Right forelimb (tissue), 1 donor: ENCODE results near the gene OLFML2A.
"Not testable (repeated sequence)": the region's sequence is repeated elsewhere in the genome, so short reads cannot be mapped to it uniquely, and the experiment has no call there.

Experiments
- DNase-seq: peaks from one replicate; pipeline ENCODE4 v3.0.0-alpha.2; 2018

The OLFML2A gene

DNA sequence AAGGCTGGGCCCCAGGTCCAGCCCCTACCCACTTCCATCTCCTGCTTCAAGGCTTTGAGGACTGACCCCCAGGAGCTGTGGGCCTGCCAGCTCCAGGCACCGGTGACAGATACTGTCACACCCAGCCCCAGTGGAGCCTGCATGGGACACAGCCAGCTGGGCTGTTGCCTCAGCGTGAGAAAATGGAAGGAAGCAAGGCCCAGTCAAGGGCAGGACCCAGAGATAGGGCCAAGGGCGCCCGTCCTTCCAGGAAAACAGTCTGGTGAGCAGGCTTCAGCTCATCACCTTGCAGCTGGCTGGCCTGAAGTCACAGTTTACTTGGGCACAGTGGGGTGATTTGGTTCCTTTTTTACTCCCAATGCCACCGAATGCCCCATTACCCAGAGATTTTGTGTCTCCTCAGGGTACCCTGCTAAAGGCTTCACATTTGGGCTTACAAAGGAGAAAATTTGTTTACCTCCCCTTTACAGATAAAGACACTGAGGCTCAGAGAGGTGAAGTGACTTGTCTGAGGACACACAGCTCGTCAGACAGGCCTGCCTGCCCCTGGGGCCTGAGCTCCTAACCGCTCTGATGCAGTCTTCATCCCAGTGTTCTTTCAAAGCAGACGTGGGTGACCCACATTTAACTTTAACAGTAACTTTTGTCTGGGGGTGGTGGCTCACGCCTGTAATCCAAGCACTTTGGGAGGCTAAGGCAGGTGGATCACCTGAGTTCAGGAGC, 54.9 kb downstream of the OLFML2A start:
- no peak for DNase-seq

DNA sequence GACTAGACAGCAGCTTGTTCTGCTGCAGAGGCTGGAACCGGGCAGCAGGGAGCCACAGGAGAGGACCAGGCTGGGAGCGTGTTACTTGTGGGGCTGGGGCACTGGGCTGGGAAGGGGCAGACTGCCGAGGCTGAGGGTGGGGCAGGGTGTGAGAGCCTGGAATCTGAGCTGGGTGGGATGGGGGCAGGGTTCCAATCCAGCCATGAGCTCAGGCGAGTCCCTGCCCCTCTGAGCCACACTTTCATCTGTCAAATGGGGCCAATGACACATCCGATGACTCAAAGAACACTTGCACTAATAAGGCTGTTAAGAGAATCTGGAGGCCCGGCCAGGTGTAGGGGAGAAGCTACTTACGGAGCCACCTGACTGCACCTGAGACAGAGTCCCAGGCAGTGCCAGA, 57.7 kb downstream of the OLFML2A start:
- no peak for DNase-seq

DNA sequence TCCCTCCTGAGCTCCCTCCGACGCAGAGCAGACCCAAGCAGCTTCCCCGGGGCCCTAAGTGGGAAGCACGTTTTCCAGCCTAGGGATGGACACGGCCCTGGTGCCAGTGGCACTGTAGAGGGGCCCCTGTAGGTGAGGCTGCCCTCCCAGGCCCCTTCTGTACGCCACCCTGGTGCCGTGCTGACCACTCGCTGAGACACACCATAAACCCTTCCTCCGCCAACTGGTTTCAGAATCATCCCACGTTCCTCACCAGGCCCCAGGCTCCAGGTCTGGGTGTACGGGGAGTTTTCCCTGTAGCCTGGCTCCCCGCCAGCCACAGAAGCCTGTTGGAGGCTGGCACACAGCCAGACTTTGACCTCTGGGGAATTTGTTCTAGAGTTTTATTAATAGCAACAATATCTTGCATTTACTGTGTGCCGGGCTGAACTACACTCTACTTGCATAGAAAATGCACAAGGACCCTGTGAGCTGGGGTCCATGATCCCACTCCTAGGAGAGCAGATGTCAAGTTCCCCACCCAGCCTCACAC, 58.2 kb downstream of the OLFML2A start:
- DNase-seq: peak; percentile 72

DNA sequence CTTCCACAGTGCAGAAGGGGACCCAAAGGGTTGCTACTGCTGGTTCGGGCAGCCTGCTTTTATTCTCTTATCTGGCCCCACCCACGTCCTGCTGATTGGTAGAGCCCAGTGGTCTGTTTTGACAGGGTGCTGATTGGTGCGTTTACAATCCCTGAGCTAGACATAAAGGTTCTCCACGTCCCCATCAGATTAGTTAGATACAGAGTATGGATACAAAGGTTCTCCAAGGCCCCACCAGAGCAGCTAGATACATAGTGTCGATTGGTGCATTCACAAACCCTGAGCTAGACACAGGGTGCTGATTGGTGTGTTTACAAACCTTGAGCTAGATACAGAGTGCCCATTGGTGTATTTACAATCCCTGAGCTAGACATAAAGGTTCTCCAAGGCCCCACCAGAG, 61.2 kb downstream of the OLFML2A start:
- DNase-seq: not testable (repeated sequence)

DNA sequence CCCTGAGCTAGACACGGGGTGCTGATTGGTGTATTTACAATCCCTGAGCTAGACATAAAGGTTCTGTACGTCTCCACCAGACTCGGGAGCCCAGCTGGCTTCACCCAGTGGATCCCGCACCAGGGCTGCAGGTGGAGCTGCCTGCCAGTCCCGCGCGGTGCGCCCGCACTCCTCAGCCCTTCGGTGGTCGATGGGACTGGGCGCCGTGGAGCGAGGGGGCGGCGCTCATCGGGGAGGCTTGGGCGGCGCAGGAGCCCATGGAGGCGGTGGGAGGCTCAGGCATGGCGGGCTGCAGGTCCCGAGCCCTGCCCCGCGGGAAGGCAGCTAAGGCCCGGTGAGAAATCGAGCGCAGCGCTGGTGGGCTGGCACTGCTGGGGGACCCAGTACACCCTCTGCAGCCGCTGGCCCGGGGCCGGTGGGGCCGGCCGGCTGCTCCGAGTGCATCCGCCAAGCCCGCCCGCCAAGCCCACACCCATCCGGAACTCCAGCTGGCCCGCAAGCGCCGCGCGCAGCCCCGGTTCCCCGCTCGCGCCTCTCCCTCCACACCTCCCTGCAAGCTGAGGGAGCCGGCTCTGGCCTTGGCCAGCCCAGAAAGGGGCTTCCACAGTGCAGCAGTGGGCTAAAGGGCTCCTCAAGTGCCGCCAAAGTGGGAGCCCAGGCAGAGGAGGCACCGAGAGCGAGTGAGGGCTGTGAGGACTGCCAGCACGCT, 61.8 kb downstream of the OLFML2A start:
- DNase-seq: not testable (repeated sequence)

DNA sequence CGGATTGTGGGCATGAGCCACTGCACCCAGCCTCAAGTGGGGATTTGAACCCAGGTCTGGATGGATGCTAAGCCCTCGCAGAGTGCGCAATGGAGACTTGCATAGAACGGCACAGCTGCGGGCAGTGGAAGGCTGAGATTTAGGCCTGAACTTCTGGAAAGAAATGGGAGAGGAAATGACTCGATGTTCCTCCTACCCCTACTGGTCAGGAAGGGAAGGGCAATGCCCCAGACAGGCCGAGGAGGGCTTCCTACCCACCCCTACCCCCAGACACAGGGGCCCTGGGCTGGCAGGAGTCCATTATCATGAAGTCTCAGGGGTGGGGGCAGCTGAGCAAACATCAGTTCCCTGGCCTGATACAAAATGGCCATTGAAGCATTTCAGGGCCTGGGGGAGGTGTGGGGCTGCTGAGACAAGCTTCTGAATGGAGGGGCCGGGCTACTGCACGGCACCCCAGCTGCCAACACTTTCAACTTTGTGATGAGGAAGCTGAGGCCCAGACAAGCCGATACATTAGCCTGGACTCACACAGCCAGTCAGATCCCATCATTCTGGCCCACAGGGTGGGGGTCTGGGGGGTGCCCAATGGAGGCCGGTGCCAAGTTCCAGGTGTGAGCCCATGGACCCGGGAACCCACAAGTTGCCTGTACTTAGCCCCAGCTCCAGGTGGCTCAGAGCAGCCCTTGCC, 62.8 kb downstream of the OLFML2A start:
- DNase-seq: no peak

DNA sequence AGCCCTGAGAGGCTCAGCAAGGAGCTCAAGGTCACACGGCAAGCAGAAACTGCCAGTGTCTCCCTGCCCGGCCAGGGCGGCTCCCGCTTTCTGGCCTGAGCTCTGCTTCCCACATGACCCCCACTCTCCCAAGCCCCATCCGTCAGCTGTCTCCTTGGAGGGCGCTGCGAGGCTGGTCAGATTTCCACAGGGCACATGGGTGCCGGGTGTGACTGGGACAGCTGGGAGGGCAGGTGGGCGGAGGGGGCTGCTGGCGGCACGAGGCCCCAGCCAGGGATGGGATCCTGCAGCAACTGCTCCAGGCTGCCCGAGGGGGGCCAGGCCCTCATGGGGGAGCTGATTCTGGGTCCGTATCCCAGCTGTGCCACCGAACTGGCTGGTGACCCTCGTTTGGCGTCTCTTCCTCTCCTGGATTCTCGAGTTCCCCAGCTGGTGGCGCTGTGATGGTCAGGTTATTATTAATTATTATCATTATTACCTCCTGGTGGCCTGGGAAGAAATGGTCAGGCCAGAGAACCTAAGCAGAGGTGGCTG, 63.4 kb downstream of the OLFML2A start:
- DNase-seq: peak; percentile 75

DNA sequence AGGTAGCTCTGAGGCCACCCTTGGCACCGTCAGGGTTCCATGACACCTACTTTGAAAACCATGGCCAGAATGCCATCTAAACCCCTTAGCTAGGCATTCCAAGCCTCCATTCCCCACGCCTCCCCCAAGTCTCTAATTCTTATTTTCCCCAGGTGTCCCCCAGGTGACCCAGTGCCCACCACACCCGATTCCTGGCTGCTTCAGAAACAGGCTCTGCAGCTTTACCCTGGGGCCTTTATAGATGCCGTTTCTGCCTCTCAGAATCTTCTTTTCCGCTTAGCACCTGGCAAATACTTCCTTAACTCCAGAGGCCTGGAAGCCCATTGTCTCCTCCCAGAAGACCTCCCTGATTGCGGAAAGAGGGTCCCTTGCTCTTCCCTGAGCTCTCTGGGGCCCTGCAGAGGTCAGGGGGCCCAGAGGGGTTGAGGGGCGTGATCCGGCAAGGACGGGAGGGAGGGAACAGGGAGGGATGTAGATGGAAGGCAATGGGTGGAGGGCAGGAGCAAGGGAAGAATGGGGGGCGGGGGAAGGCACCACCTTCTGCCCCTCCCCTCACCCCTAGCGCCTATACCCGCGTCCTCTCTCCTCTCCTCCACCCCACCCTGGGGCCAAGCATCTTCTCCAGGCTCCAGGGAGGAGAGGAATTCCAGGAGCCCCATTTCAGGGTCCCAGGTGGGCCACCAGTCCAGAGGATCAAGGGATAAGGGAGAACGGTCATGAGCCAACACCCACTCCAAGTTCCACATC, 64.3 kb downstream of the OLFML2A start:
- no peak for DNase-seq

DNA sequence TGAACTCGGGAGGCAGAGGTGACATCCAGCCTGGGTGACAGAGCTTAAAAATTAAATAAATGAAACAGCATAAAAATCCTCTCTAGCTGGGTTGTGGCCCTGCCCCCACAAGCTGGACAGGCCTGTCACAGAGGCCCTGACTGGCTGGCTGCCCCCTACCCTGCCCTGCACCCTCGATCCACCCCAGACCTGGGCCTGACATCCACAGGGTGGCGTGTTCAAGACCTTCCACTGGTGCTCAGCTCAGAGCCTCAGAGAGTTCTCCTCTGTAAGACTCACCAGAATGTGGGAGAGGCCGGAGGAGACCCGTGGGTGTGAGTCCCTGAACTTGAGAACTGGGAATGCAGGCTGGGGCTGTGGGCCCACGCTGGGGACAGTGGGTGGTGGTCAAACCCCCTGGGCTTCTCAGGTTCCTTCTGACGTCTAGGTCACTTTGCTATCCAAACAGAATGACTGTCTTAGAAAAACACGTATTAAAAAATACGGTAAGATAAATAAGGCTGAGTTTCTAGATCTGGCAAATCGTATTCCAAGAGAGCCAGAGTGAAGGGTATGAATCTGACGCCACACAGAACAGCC, 66.6 kb downstream of the OLFML2A start:
- no peak for DNase-seq

DNA sequence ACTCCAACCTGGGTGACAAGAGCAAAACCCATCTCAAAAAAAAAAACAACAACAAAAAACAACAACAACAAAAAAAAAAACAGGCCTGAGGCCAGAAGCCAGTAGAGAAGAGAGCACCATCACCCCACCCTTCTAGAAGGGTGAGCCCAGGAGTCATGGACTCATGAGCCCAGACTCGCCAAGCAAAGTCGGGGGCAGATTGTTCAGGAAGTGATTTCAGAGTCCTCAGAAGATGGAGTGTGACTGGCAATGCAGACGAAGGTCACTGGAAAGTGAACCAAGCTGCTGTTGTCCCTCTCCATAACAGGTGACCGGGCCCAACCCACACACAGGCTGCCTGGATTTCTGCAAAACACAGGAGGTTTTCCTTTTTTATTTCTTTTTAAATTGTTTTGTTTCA, 67.4 kb downstream of the OLFML2A start:
- DNase-seq: no peak

DNA sequence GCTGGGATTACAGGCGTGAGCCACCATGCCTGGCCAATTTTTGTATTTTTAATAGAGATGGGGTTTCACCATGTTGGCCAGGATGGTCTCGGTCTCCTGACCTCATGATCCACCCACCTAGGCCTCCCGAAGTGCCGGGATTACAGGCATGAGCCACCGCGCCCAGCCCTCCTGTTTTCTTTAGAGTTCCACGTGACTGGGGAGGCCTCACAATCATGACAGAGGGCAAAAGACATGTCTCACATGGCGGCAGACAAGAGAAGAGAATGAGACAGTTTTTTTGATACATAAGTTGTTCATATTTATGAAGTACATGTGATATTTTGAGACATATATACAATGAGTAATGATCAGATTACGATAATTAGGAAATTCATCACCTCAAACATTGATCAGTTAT, 69.5 kb downstream of the OLFML2A start:
- DNase-seq: not testable (repeated sequence)

DNA sequence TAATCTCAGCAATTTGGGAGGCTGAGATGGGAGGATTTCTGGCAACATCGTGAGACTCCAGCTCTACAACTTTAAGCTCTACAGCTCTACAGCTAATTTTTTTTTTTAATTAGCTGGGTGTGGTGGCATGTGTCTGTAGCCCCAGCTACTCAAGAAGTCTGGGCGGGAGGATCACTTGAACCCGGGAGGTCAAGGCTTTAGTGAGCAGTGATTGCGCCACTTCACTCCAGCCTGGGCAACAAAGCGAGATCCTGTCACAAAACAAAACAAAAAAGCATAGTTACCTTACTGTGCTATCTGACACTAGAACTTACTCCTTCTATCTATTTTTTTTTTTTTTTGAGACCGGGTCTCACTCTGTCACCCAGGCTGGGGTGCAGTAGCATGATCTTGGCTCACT, 70.0 kb downstream of the OLFML2A start:
- DNase-seq: no peak

DNA sequence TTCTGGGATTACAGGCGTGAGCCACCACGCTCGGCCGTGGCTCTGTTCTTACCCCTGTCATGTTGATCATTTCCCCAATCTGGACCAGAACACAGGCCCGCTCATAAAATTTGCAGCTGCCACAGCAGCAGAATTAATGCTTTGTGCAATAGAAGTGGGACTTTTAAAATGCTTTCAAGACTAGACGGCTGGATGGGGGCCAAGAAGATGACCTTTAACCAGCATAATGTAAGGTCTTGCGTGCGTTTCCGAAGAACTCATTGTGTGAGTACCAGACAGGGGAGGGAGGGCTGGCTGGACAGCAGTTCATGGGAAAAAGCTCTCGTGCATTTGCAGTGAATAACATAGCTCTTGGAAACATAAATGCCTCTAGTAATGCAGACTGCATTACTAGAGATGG, 72.9 kb downstream of the OLFML2A start:
- no peak for DNase-seq

DNA sequence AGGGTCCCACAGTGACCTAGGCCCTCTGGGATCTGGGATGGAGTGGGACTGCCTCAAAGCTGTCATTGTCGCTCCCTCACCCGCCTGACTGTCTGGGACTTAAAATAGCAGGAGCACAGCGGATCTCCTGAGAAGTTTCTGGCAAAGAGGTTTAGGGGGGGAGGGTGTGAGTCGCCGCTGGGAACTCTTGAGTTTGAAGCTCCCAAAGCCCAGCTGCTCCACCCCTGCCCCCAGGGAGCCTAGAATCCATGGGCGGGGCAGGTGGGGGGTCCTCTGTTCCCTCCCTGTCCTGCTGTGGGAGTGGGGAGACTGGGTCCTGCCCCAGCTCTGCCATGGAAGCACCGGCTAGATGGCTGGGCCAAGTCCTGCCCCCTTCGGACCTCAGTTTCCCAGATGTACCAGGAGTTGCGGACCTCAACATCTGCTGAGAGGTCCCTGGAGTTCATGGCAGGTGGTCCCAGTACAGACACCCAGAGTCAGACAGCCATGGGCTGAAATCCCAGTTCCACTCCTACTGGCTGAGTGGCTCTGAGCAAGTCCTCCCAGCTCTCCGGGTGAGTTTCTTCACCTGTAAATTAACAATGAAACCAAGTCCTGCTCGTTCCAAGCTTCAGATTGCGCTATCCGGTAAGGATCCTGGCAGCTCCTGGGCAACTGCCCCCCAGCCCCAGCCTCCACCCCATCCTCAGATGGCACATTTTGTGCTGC, 75.3 kb downstream of the OLFML2A start:
- DNase-seq: no peak

DNA sequence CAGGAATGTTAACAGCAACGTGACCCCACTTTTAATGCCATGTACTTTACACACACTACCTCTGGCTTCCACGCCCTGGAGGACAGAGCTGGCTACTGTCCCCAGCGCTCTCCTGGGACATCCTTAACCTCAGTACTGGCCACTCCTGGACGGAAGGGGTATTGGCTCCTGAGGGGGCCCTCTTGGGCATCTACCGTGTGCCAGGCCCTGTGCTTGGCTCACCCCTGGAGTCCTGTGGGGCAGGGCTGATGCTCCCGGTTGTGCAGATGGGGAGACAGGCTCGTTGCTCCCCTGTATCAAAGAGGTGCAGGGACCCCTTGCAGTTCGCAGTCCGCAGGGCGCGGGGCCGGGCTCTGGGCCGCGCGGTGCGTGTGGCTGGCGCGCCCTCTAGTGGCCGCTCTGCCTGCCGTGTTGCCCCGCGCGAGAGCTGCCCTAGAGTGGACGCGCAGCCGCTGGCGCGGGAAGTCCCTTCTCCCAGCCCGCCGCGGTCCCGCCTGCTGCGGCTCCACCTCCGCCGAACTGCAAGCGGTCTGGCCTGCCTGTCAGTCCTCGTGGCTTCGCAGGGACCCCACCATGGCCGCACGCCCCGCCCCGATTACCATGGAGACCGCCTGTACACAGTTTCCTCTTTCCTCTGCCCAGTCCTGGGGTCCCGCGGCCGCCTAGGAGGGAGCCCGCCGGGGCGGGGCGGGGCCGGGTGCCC, 76.0 kb downstream of the OLFML2A start, which contains the start of gene WDR38:
Gene WDR38 (plus strand): TSS at position 632 of the 703 bp plus-strand sequence. CDS start 72 bp downstream, outside the sequence.
- DNase-seq: peak; percentile 88

DNA sequence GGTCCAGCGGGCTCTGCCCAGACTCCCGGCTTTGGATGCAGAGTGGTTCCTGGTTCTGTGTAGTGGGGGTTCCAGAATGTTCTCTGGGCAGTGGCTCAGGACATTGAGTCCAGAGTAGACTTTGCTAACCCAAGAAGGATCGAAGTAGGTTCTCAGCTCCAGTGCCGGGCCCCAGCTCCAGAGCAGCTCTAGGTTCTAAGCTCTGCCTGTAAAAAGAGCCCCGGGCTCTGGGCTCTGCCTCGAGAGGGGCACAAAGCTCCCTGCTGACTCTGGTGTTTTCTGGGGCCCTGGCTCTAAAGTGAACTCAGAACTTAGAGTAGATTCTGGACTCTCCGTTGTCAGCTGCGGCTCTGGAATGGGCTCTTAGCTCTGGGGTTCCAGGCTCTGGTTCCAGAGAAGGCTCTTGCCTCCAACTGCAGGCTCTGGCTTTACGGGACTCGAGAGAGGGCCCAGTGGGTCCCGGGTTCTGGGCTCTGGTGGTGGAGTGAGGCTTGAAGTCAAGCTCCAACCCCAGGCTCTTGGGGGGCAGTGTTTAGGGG, 76.7 kb downstream of the OLFML2A start:
- no peak for DNase-seq

DNA sequence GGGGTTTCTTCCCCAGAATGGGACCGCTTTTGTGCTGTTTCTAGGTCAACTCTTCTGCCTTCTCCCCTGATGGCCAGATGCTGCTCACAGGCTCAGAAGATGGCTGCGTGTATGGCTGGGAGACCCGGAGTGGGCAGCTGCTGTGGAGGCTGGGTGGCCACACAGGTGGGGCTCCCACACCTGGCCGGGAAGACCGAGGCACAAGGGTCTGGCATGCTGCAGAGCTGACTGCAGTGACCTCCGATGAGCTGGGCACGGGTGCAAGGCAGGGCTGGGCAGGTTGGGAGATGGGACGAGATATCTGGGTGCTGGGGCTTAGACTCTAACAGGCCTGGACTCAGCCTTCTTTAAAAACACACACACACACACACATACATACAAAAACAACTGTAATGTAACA, 77.2 kb downstream of the OLFML2A start:
- no peak for DNase-seq

DNA sequence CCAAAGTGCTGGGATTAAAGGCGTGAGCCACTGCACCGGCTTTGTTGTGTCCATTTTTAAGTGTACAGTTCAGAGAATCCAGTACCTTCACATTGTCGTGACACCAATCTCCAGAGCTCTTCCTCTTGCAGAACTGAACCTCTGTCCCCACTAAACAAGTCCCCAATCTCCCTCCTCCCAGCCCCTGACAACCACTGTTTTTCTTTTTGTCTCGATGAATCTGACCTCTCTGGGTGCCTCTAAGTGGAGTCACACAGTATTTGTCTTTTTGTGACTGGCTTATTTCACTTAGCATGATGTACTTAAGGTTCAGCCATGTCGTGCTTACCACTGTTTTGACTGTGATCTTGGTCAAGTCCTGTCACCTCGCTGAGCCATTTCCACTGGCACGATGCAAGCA, 77.9 kb downstream of the OLFML2A start:
- DNase-seq: no peak

DNA sequence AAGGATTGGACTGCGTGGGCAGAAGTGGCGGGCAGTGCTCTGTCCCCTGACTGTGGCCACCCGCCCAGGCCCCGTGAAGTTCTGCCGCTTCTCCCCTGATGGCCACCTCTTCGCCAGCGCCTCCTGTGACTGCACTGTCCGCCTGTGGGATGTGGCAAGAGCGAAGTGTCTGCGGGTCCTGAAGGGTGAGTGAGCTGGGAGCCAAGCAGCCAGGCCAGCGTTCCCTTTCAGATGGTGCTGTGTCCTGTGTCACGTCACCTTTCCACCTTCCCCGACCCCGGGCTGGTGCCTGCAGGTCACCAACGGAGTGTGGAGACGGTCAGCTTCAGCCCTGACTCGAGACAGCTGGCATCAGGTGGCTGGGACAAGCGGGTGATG, 78.6 kb downstream of the OLFML2A start:
- DNase-seq: no peak

DNA sequence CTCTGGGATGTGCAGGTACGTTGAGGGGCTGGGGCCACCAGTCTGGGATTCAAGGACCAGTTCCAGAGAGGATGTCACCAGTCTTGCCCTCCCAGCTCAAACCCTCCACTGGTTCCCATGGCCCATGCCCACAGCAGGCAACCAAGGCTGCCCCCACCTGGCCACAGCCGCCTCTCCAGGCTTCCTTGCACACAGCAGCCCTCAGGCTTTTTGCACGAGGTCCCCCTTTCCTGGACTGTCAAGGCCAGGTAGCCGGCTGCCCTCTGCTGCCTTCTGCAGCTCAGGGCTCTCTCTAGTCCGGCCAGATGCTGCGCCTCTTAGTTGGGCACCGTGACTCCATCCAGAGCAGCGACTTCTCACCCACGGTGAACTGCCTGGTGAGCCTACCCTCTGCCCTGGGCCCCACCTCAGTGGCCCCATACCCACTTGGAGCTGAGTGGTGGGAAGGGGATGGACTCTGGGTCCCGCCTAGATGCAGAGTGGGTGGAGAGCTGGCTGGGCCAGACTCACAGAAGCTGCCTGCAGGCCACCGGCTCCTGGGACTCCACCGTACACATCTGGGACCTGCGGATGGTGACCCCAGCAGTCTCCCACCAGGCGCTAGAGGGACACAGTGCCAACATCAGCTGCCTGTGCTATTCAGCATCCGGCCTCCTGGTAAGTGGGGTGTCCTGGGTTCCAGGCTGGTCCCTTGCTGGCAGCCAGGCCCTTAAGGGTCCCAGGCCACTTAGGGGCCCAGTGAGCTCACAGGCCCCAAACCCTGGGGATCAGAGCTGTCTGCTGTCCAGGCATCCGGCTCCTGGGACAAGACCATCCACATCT, 79.2 kb downstream of the OLFML2A start:
- no peak for DNase-seq
